K562 (cell line): ENCODE results near the gene FOXD2. TPM values are rescaled to one million over a fixed set of nuclear protein-coding genes. Genes with fewer than 3 reads are reported as not detected.

Experiments
- ADNP ChIP-seq: fragments of 200-800 bp; sonication (Bioruptor generic); IDR thresholded peaks from 2 replicates; pipeline ENCODE4 v1.6.1; 2016; ENCODE audit warnings: missing genetic modification characterization, missing compliant biosample characterization
- BHLHE40 ChIP-seq: IDR thresholded peaks from 2 replicates; pipeline ENCODE4 v1.6.1; 2011; ENCODE audit warnings: low read length, improper control_type of control experiment
- CBFA2T3 ChIP-seq: fragments of 450-650 bp; IDR thresholded peaks from 2 replicates; pipeline ENCODE4 v1.6.1; 2017
- CCNT2 ChIP-seq: IDR thresholded peaks from 2 replicates; pipeline ENCODE4 v1.6.1; 2011; ENCODE audit warnings: borderline replicate concordance, low read depth, mild to moderate bottlenecking, moderate library complexity, mixed read lengths, low read length; ENCODE audit not compliant: insufficient read length; ENCODE audit errors: extremely low read depth
- ELF4 ChIP-seq: fragments of 450-650 bp; formaldehyde crosslinking; IDR thresholded peaks from 2 replicates; pipeline ENCODE4 v1.4.0; 2022; ENCODE audit warnings: missing genetic modification characterization
- HLTF ChIP-seq: fragments of 450-650 bp; IDR thresholded peaks from 2 replicates; pipeline ENCODE4 v1.6.1; 2016
- KDM1A ChIP-seq, 2 experiments: fragments of 450-650 bp; IDR thresholded peaks; 2 replicates each; pipeline ENCODE4 v1.6.1; 2016; ENCODE audit warnings: mild to moderate bottlenecking in 2 of 2
- MIER1 ChIP-seq: fragments of 450-650 bp; IDR thresholded peaks from 2 replicates; pipeline ENCODE4 v1.6.1; 2016; ENCODE audit warnings: antibody characterized with exemption, mild to moderate bottlenecking, low read depth
- NELFE ChIP-seq: IDR thresholded peaks from 2 replicates; pipeline ENCODE4 v1.6.1; 2011; ENCODE audit warnings: mild to moderate bottlenecking; ENCODE audit not compliant: insufficient read depth, insufficient read length
- NR2F6 ChIP-seq: fragments of 450-650 bp; formaldehyde crosslinking; IDR thresholded peaks from 2 replicates; pipeline ENCODE4 v1.4.0; 2020; ENCODE audit warnings: mild to moderate bottlenecking
- RCOR1 ChIP-seq, 2 experiments: IDR thresholded peaks; 2 replicates each; pipeline ENCODE4 v1.6.1; 2012; ENCODE audit warnings: low read depth in 2 of 2, low read length in 2 of 2, borderline replicate concordance in 1 of 2, improper control_type of control experiment in 1 of 2
- RFX1 ChIP-seq: fragments of 450-650 bp; IDR thresholded peaks from 2 replicates; pipeline ENCODE4 v1.6.1; 2016; ENCODE audit warnings: mild to moderate bottlenecking, moderate library complexity
- SMARCA4 ChIP-seq: fragments of 450-650 bp; IDR thresholded peaks from 2 replicates; pipeline ENCODE4 v1.6.1; 2016
- SMARCE1 ChIP-seq: fragments of 450-650 bp; IDR thresholded peaks from 2 replicates; pipeline ENCODE4 v1.7.1; 2016; ENCODE audit warnings: mild to moderate bottlenecking
- SRF ChIP-seq, 2 experiments: fragments of 250-450, 450-650 bp in 1 of 2; sonication (Bioruptor Pico) in 1 of 2; sonication (generic) in 1 of 2; formaldehyde crosslinking; IDR thresholded peaks; 2 replicates each; pipeline versions ENCODE4 v1.5.0 to v1.5.1; 2020 to 2022; ENCODE audit warnings: mild to moderate bottlenecking in 1 of 2, missing genetic modification reagents in 1 of 2
- TEAD4 ChIP-seq, 2 experiments: sonication (generic) in 1 of 2; formaldehyde crosslinking in 1 of 2; IDR thresholded peaks; 2 replicates each; pipeline versions ENCODE4 v1.6.1 to v1.8.0; 2012 to 2022; ENCODE audit warnings: borderline replicate concordance in 1 of 2, inconsistent platforms in 1 of 2, low read length in 1 of 2, mild to moderate bottlenecking in 1 of 2, missing genetic modification reagents in 1 of 2
- ZNF212 ChIP-seq: fragments of 450-650 bp; formaldehyde crosslinking; IDR thresholded peaks from 2 replicates; pipeline ENCODE4 v1.4.0; 2020; ENCODE audit warnings: mild to moderate bottlenecking
- ZNF253 ChIP-seq: fragments of 250-450 bp; sonication (Bioruptor Pico); conservative IDR thresholded peaks from 2 replicates; pipeline ENCODE4 v1.6.1; 2021; ENCODE audit warnings: mild to moderate bottlenecking
- ZNF561 ChIP-seq: fragments of 450-650 bp; formaldehyde crosslinking; conservative IDR thresholded peaks from 2 replicates; pipeline ENCODE4 v1.4.0; 2020; ENCODE audit warnings: mild to moderate bottlenecking, moderate library complexity
- polyA plus RNA-seq, 8 experiments: library from polyadenylated mRNA; depleted of rRNA in 4 of 8; stranded (reverse) in 5 of 8; unstranded in 3 of 8; fragments of >200 nt; fragmentation: Nextera tagmentation in 2 of 8; fragmentation: Illumina TruSeq in 1 of 8; extraction: Ambion mirVana in 2 of 8; extraction: Trizol in 1 of 8; gene quantifications; 2 replicates each; pipeline versions ENCODE4 v1.2.1 to v1.2.3, GENCODE V29; 2011 to 2014; ENCODE audit warnings: inconsistent platforms in 1 of 8, missing spikeins in 1 of 8
- total RNA-seq, 7 experiments: library from RNA; depleted of rRNA in 6 of 7; stranded (reverse); fragments of >200 nt in 6 of 7; fragmentation: Illumina TruSeq in 2 of 7; extraction: Trizol in 2 of 7; gene quantifications; 2 replicates each; pipeline versions ENCODE4 v1.2.1 to v1.2.3, GENCODE V29; 2011 to 2021; ENCODE audit warnings: low replicate concordance in 1 of 7
- TF ChIP-seq, protein P1 (sequence below): IDR thresholded peaks from 2 replicates; pipeline ENCODE4 v1.6.1; 2011; ENCODE audit warnings: borderline replicate concordance, low read depth, mild to moderate bottlenecking, moderate library complexity, low read length; ENCODE audit not compliant: insufficient read depth, poor library complexity, severe bottlenecking
- TF ChIP-seq, protein P2 (sequence below): fragments of 450-650 bp; formaldehyde crosslinking; IDR thresholded peaks from 2 replicates; pipeline ENCODE4 v1.4.0; 2022; ENCODE audit warnings: missing genetic modification characterization
- TF ChIP-seq, protein P3 (sequence below): fragments of 450-650 bp; formaldehyde crosslinking; IDR thresholded peaks from 2 replicates; pipeline ENCODE4 v1.4.0; 2020; ENCODE audit warnings: mild to moderate bottlenecking, mixed read lengths
- TF ChIP-seq, protein P4 (sequence below): fragments of 450-650 bp; formaldehyde crosslinking; IDR thresholded peaks from 2 replicates; pipeline ENCODE4 v1.4.0; 2020; ENCODE audit warnings: mild to moderate bottlenecking

Gene FOXD2
- total and polyA plus RNA-seq, 9 of the 15 experiments (the other 6 are each of a cell fraction or from before 2014, with no cell fraction given), result 0.06 to 1.2 (median 0.22) TPM

DNA sequence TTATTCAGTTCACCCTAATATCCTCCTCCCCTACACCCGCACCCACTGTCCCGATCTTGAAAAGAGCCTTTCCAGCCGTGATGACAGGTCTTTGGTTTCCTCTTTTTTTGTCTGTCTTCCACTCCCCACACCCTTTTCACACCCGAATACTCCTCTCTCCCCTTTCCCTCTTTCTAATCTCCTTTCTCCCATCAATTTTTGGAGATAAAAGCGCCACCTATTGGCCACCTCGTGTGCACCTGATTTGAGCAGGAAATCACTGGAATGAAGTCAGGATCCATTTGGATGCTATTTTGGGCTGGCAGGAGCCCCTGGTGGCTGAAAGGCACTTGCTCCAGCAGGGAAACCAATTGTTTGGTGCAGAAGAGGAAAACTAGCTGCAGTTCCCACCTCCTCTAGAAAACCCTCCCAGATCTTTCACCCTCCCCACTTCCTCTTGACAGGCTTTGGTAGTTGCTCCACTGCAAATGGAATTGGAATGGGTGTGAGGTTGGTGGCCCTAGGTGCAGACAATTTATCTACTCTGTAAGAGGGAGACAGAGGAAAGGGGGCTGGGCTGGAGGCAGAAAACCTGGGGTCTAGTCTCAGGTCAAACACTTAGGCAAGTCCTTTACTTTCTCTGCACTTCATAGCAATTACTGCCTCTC, 13.4 kb upstream of the FOXD2 start (continued):
- peak in 1 of 2 experiments; percentile 64; a peak in 1 of 4 replicates for TF ChIP-seq RCOR1 (IDR thresholded peaks at IDR 0.05; ENCODE audit: borderline replicate concordance in 1 of 2, low read depth in 2 of 2, low read length in 2 of 2)
- TF ChIP-seq SRF (CRISPR knock-in tag; IDR thresholded peaks at IDR 0.05), result no peak
- TF ChIP-seq BHLHE40, result no peak
- no peak for TF ChIP-seq NELFE
- no peak for TF ChIP-seq NR2F6 (CRISPR knock-in tag)
- TF ChIP-seq, protein P1, sequence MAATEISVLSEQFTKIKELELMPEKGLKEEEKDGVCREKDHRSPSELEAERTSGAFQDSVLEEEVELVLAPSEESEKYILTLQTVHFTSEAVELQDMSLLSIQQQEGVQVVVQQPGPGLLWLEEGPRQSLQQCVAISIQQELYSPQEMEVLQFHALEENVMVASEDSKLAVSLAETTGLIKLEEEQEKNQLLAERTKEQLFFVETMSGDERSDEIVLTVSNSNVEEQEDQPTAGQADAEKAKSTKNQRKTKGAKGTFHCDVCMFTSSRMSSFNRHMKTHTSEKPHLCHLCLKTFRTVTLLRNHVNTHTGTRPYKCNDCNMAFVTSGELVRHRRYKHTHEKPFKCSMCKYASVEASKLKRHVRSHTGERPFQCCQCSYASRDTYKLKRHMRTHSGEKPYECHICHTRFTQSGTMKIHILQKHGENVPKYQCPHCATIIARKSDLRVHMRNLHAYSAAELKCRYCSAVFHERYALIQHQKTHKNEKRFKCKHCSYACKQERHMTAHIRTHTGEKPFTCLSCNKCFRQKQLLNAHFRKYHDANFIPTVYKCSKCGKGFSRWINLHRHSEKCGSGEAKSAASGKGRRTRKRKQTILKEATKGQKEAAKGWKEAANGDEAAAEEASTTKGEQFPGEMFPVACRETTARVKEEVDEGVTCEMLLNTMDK, result peak; percentile 38
- no peak for TF ChIP-seq ZNF561
- TF ChIP-seq RFX1, result no peak
- TF ChIP-seq SMARCE1, result peak; percentile 43; the same call in 1 of the 2 replicates
- TF ChIP-seq CBFA2T3, result no peak
- TF ChIP-seq HLTF, result no peak
- no peak for TF ChIP-seq ZNF212
- TF ChIP-seq, protein P2, sequence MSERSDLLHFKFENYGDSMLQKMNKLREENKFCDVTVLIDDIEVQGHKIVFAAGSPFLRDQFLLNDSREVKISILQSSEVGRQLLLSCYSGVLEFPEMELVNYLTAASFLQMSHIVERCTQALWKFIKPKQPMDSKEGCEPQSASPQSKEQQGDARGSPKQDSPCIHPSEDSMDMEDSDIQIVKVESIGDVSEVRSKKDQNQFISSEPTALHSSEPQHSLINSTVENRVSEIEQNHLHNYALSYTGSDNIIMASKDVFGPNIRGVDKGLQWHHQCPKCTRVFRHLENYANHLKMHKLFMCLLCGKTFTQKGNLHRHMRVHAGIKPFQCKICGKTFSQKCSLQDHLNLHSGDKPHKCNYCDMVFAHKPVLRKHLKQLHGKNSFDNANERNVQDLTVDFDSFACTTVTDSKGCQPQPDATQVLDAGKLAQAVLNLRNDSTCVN (CRISPR knock-in tag), result peak; percentile 70; the same call in 1 of the 2 replicates
- TF ChIP-seq ELF4, result 0 out of 2 replicates have a peak, but pooled peaks have one; percentile 29
- TF ChIP-seq, protein P3, sequence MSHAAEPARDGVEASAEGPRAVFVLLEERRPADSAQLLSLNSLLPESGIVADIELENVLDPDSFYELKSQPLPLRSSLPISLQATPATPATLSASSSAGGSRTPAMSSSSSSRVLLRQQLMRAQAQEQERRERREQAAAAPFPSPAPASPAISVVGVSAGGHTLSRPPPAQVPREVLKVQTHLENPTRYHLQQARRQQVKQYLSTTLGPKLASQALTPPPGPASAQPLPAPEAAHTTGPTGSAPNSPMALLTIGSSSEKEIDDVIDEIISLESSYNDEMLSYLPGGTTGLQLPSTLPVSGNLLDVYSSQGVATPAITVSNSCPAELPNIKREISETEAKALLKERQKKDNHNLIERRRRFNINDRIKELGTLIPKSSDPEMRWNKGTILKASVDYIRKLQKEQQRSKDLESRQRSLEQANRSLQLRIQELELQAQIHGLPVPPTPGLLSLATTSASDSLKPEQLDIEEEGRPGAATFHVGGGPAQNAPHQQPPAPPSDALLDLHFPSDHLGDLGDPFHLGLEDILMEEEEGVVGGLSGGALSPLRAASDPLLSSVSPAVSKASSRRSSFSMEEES (CRISPR knock-in tag), result no peak
- TF ChIP-seq SMARCA4, result peak; percentile 48; the same call in 1 of the 2 replicates
- peak; percentile 48 to 53; a peak in 2 of 4 replicates for TF ChIP-seq KDM1A (IDR thresholded peaks at IDR 0.05)
- TF ChIP-seq ZNF253, result no peak
- TF ChIP-seq ADNP, result no peak
- TF ChIP-seq, protein P4, sequence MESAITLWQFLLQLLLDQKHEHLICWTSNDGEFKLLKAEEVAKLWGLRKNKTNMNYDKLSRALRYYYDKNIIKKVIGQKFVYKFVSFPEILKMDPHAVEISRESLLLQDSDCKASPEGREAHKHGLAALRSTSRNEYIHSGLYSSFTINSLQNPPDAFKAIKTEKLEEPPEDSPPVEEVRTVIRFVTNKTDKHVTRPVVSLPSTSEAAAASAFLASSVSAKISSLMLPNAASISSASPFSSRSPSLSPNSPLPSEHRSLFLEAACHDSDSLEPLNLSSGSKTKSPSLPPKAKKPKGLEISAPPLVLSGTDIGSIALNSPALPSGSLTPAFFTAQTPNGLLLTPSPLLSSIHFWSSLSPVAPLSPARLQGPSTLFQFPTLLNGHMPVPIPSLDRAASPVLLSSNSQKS (CRISPR knock-in tag), result no peak
- no peak for TF ChIP-seq MIER1
- no peak for TF ChIP-seq CCNT2
- TF ChIP-seq TEAD4 (IDR thresholded peaks at IDR 0.05; ENCODE audit: low read length), result no peak
- no peak for TF ChIP-seq TEAD4 (CRISPR knock-in tag; IDR thresholded peaks at IDR 0.05; ENCODE audit: borderline replicate concordance)
